ENCODE results near the gene COX7A1.
"Not testable (repeated sequence)": the region's sequence is repeated elsewhere in the genome, so short reads cannot be mapped to it uniquely, and the experiment has no call there.

COX7A1 gene

DNA sequence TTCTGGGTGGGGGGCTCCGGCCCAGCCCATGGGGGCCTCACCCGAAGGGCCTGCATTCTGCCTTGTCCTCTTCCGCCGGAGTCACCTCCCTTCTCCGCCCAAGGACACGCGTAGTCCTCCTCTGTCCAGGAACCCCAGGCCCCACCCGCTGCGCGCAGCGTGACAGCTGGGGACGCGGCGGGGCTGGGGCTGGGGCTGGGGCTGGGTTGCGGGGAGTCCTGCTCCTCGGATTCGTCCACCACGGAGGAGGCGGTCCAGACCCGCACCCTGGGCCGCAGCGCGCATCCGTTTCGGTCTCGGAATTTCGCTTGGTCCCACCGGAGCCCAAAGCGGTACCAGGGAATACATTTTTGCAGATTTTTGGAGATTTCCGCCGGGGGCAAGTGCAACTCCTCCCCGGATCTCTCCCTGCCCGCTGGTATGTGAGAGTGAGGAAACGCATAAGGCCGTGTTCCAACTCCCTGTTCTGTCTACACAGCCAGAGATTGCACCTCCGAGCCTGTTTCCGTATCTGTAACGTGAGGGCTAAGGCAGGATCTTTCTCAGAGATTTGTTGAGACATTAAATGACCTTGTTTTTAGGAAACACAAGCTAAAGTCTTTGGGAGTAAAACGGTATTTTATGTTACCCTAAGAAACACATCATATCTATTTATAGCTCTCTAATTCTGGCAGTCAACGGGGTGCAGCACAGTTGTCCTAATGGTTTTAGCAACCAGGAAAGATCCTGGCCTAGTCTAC is at the start of gene COX7A1:
Gene COX7A1, minus strand, starts transcription at position 96 of the 740 bp plus-strand sequence. Its CDS starts 40 bp downstream, at position 56.
- no peak for TF ChIP-seq CTCF (IDR thresholded peaks at IDR 0.05; ENCODE audit: low read depth, low read length, missing control alignments)
- H3K4me3 ChIP-seq (ENCODE audit: low read depth, low read length) = no peak within 1 kb of the TSS
- DNase-seq (ENCODE audit: low read depth) = no peak
- in situ Hi-C loops (cut with HindIII; ENCODE audit: low sequenced_read_pairs) = no loop called here

- in situ Hi-C loops (cut with HindIII; ENCODE audit: low sequenced_read_pairs) = no loop called here
- no peak for TF ChIP-seq CTCF (IDR thresholded peaks at IDR 0.05; ENCODE audit: low read depth, low read length, missing control alignments)
- no peak for DNase-seq (ENCODE audit: low read depth)
- H3K4me3 ChIP-seq (ENCODE audit: low read depth, low read length) = no peak overlapping the region
Observed at GRCh38 chr19:36201684-36202083, 49.4 kb upstream of the COX7A1 start.

DNA sequence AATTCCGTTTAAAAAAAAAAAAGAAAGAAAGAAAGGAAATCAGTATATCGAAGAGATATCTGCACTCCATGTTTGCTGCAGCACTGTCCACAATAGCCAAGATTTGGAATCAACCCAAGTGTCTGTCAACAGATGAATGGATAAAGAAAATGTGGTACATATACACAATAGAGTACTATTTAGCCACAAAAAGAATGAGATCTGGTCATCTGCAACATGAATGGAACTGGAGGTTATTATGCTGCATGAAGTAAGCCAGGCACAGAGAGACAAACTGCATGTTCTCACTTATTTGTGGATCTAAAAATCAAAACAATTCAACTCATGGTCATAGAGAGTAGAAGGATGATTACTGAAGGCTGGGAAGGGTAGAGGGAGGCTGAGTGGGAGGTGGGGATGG is 45.9 kb upstream of the COX7A1 start:
- no peak for TF ChIP-seq CTCF (IDR thresholded peaks at IDR 0.05; ENCODE audit: low read depth, low read length, missing control alignments)
- DNase-seq (ENCODE audit: low read depth) = no peak
- no peak overlapping the region for H3K4me3 ChIP-seq (ENCODE audit: low read depth, low read length)
- in situ Hi-C loops (cut with HindIII; ENCODE audit: low sequenced_read_pairs) = no loop called here

- in situ Hi-C loops (cut with HindIII; ENCODE audit: low sequenced_read_pairs) = no loop called here
- TF ChIP-seq CTCF (IDR thresholded peaks at IDR 0.05; ENCODE audit: low read depth, low read length, missing control alignments) = no peak
- DNase-seq (ENCODE audit: low read depth) = no peak
- H3K4me3 ChIP-seq (ENCODE audit: low read depth, low read length) = no peak overlapping the region
Observed at GRCh38 chr19:36196249-36196648, 44.0 kb upstream of the COX7A1 start.

DNA sequence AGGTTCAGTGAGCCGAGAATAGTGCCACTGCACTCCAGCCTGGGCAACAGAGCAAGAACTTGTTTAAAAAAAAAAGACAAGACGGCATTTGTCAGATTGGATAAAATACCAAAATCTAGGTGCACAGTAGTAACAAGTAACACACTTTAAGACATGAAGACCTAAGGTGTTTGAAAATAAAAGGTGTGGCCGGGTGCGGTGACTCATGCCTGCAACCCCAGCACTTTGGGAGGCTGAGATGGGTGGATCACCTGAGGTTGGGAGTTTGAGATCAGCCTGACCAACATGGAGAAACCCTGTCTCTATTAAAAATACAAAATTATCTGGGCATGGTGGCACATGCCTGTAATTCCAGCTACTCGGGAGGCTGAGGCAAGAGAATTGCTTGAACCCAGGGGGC is 34.5 kb upstream of the COX7A1 start:
- DNase-seq (ENCODE audit: low read depth); in situ Hi-C loops (cut with HindIII; ENCODE audit: low sequenced_read_pairs); H3K4me3 ChIP-seq (ENCODE audit: low read depth, low read length): not testable (repeated sequence)

GRCh38 chr19:36183245-36183628 is 31.0 kb upstream of the COX7A1 start:
- H3K4me3 ChIP-seq (ENCODE audit: low read depth, low read length) = no peak overlapping the region
- in situ Hi-C loops (cut with HindIII; ENCODE audit: low sequenced_read_pairs) = no loop called here
- TF ChIP-seq CTCF (IDR thresholded peaks at IDR 0.05; ENCODE audit: low read depth, low read length, missing control alignments) = no peak
- DNase-seq (ENCODE audit: low read depth) = no peak

GRCh38 chr19:36182612-36183244 is 30.5 kb upstream of the COX7A1 start:
- in situ Hi-C loops (cut with HindIII; ENCODE audit: low sequenced_read_pairs) = no loop called here
- DNase-seq (ENCODE audit: low read depth) = peak; percentile 53
- no peak for TF ChIP-seq CTCF (IDR thresholded peaks at IDR 0.05; ENCODE audit: low read depth, low read length, missing control alignments)
- H3K4me3 ChIP-seq (ENCODE audit: low read depth, low read length) = no peak overlapping the region

DNA sequence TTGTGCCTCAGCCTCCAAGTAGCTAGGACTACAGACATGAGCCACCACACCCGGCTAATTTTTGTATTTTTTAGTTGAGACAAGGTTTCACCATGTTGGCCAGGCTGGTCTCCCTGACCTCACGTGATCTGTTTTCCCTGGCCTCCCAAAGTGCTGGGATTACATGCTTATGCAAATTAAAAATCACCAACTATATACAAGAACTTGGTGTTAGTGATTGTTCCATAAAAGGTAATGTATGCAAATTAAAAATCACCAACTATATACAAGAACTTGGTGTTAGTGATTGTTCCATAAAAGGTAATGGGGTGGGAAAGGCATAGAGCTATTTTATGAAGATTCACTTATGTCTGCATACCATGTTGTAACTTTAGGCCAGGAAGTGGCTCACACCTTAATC is 26.8 kb upstream of the COX7A1 start:
- in situ Hi-C loops (cut with HindIII; ENCODE audit: low sequenced_read_pairs); DNase-seq (ENCODE audit: low read depth); H3K4me3 ChIP-seq (ENCODE audit: low read depth, low read length): not testable (repeated sequence)

GRCh38 chr19:36173846-36174245 is 21.6 kb upstream of the COX7A1 start:
- H3K4me3 ChIP-seq (ENCODE audit: low read depth, low read length); DNase-seq (ENCODE audit: low read depth); in situ Hi-C loops (cut with HindIII; ENCODE audit: low sequenced_read_pairs): not testable (repeated sequence)

Measured in astrocyte of the cerebellum (primary cell).